OCI-LY1 (cell line): ENCODE data around the gene EFNB3.

Source experiments
- H2AFZ ChIP-seq: fragments of 200-600 bp; sonication (generic), shearing (Covaris generic); 2 replicates; pipeline ENCODE4 v1.6.0; 2014; ENCODE audit warnings: antibody characterized with exemption, mild to moderate bottlenecking, low read length
- H3F3A ChIP-seq: fragments of 200-600 bp; sonication (generic), shearing (Covaris generic); 2 replicates; pipeline ENCODE4 v1.6.0; 2014; ENCODE audit warnings: mild to moderate bottlenecking, antibody characterized with exemption, low read length, moderate library complexity; ENCODE audit not compliant: insufficient read depth
- H3K27ac ChIP-seq: fragments of 200-600 bp; sonication (generic); 2 replicates; pipeline ENCODE4 v1.5.1; 2014; ENCODE audit warnings: low read length, mixed run types, mild to moderate bottlenecking, low read depth; ENCODE audit not compliant: poor library complexity, severe bottlenecking
- H3K27me3 ChIP-seq: fragments of 200-600 bp; sonication (generic); 2 replicates; pipeline ENCODE4 v1.6.0; 2014; ENCODE audit warnings: antibody characterized with exemption, mild to moderate bottlenecking, low read length, moderate library complexity; ENCODE audit not compliant: insufficient read depth
- H3K36me3 ChIP-seq: fragments of 200-600 bp; sonication (generic); 2 replicates; pipeline ENCODE4 v1.6.1; 2014; ENCODE audit warnings: mild to moderate bottlenecking, antibody characterized with exemption, low read length, moderate library complexity, mixed read lengths; ENCODE audit not compliant: insufficient read depth
- H3K4me1 ChIP-seq: fragments of 200-600 bp; sonication (generic); 2 replicates; pipeline ENCODE4 v1.5.1; 2014; ENCODE audit warnings: mild to moderate bottlenecking, low read length, moderate library complexity; ENCODE audit not compliant: insufficient read depth, severe bottlenecking
- H3K4me2 ChIP-seq: fragments of 200-600 bp; sonication (generic), shearing (Covaris generic); 2 replicates; pipeline ENCODE4 v1.6.1; 2014; ENCODE audit warnings: low read length
- H3K4me3 ChIP-seq: fragments of 200-600 bp; sonication (generic); 2 replicates; pipeline ENCODE4 v1.5.1; 2014; ENCODE audit warnings: low read length, low read depth, mild to moderate bottlenecking, mixed read lengths; ENCODE audit not compliant: poor library complexity, severe bottlenecking
- H3K79me2 ChIP-seq: fragments of 200-600 bp; shearing (Covaris generic); 2 replicates; pipeline ENCODE4 v1.6.1; 2016; ENCODE audit warnings: mixed run types, low read length, mixed read lengths; ENCODE audit not compliant: insufficient read depth
- H3K9ac ChIP-seq: fragments of 200-600 bp; sonication (generic), shearing (Covaris generic); 2 replicates; pipeline ENCODE4 v1.6.1; 2014; ENCODE audit warnings: mild to moderate bottlenecking, low read length, mixed read lengths
- H3K9me2 ChIP-seq: fragments of 200-600 bp; sonication (generic), shearing (Covaris generic); 2 replicates; pipeline ENCODE4 v1.6.1; 2014; ENCODE audit warnings: low read depth, mild to moderate bottlenecking, low read length, mixed read lengths
- H3K9me3 ChIP-seq: fragments of 200-600 bp; shearing (Covaris generic); 2 replicates; pipeline ENCODE4 v1.6.1; 2014; ENCODE audit warnings: low read length, mixed read lengths
- H4K20me1 ChIP-seq: fragments of 200-600 bp; sonication (generic), shearing (Covaris generic); 2 replicates; pipeline ENCODE4 v1.6.0; 2016; ENCODE audit warnings: mild to moderate bottlenecking, low read length; ENCODE audit not compliant: insufficient read depth
- EZH2 ChIP-seq: fragments of 200-600 bp; sonication (generic), shearing (Covaris generic); IDR thresholded peaks from 2 replicates; pipeline ENCODE4 v1.8.0; 2017; ENCODE audit warnings: borderline replicate concordance, mixed run types, mild to moderate bottlenecking, antibody characterized with exemption, low read length, moderate library complexity, mixed read lengths
- TF ChIP-seq, protein P1 (sequence below): fragments of 200-600 bp; sonication (generic), shearing (Covaris generic); IDR thresholded peaks from 2 replicates; pipeline ENCODE4 v1.5.1; 2017; ENCODE audit warnings: mild to moderate bottlenecking, antibody characterized with exemption, low read length, moderate library complexity, mixed read lengths

EFNB3 gene

DNA sequence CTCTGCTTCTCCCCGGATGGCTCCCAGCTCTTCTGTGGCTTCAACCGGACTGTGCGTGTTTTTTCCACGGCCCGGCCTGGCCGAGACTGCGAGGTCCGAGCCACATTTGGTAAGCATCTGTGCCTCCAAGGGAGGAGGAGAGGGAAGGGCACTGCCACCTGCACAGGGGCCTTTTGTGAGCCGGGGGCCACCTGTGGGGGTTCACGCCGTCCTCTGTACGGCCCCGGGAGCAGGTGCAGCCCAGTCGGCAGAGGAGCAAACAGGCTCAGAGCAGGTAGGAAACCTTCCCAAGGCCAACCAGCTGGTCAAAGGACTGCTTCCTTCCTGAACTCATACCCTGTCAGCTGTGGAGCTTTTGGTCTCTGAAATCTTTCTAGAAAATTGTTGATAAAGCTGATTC is 3.3 kb upstream of the EFNB3 start:
- H2AFZ ChIP-seq = no peak overlapping the region
- H3K9me2 ChIP-seq = no peaks in the 10 kb centered on the region
- TF ChIP-seq, protein P1, sequence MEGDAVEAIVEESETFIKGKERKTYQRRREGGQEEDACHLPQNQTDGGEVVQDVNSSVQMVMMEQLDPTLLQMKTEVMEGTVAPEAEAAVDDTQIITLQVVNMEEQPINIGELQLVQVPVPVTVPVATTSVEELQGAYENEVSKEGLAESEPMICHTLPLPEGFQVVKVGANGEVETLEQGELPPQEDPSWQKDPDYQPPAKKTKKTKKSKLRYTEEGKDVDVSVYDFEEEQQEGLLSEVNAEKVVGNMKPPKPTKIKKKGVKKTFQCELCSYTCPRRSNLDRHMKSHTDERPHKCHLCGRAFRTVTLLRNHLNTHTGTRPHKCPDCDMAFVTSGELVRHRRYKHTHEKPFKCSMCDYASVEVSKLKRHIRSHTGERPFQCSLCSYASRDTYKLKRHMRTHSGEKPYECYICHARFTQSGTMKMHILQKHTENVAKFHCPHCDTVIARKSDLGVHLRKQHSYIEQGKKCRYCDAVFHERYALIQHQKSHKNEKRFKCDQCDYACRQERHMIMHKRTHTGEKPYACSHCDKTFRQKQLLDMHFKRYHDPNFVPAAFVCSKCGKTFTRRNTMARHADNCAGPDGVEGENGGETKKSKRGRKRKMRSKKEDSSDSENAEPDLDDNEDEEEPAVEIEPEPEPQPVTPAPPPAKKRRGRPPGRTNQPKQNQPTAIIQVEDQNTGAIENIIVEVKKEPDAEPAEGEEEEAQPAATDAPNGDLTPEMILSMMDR = no peak
- no peak for TF ChIP-seq EZH2
- peaks cover 12% of the 10 kb centered on the region for H3K4me1 ChIP-seq
- no peak overlapping the region for H3K9ac ChIP-seq
- H3K27me3 ChIP-seq = peaks cover 8% of the 10 kb centered on the region; the same call in 1 of the 2 replicates
- H3K4me3 ChIP-seq = no peak overlapping the region
- H4K20me1 ChIP-seq = no peaks in the 10 kb centered on the region
- no peak overlapping the region for H3K27ac ChIP-seq
- no peaks in the 10 kb centered on the region for H3K79me2 ChIP-seq
- no peaks in the 10 kb centered on the region for H3K9me3 ChIP-seq
- H3F3A ChIP-seq = no peaks in the 10 kb centered on the region
- peaks cover 18% of the 10 kb centered on the region for H3K36me3 ChIP-seq
- H3K4me2 ChIP-seq = no peak overlapping the region

DNA sequence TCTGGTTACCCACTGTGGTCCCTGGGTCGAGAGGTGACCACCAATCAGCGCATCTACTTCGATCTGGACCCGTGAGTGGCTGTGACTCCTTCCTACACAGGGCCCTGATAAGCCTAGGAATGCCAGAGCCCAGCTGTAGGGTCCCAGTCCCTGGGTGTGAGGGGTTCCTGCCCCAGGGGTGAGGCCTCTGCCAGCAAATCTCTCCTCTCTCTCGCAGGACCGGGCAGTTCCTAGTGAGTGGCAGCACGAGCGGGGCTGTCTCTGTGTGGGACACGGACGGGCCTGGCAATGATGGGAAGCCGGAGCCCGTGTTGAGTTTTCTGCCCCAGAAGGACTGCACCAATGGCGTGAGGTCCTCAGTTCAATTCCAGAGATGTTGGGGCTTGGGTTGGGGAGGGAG is 2.2 kb upstream of the EFNB3 start:
- peaks cover 18% of the 10 kb centered on the region for H3K36me3 ChIP-seq
- H3K4me3 ChIP-seq = no peak overlapping the region
- H3K9me3 ChIP-seq = no peaks in the 10 kb centered on the region
- H4K20me1 ChIP-seq = no peaks in the 10 kb centered on the region
- no peak overlapping the region for H3K9ac ChIP-seq
- no peak overlapping the region for H2AFZ ChIP-seq
- no peaks in the 10 kb centered on the region for H3F3A ChIP-seq
- no peak overlapping the region for H3K4me2 ChIP-seq
- TF ChIP-seq, protein P1 = no peak
- TF ChIP-seq EZH2 = no peak
- no peaks in the 10 kb centered on the region for H3K9me2 ChIP-seq
- peaks cover 12% of the 10 kb centered on the region for H3K4me1 ChIP-seq
- peaks cover 11% of the 10 kb centered on the region; the same call in 1 of the 2 replicates for H3K27me3 ChIP-seq
- no peak overlapping the region for H3K27ac ChIP-seq
- no peaks in the 10 kb centered on the region for H3K79me2 ChIP-seq

DNA sequence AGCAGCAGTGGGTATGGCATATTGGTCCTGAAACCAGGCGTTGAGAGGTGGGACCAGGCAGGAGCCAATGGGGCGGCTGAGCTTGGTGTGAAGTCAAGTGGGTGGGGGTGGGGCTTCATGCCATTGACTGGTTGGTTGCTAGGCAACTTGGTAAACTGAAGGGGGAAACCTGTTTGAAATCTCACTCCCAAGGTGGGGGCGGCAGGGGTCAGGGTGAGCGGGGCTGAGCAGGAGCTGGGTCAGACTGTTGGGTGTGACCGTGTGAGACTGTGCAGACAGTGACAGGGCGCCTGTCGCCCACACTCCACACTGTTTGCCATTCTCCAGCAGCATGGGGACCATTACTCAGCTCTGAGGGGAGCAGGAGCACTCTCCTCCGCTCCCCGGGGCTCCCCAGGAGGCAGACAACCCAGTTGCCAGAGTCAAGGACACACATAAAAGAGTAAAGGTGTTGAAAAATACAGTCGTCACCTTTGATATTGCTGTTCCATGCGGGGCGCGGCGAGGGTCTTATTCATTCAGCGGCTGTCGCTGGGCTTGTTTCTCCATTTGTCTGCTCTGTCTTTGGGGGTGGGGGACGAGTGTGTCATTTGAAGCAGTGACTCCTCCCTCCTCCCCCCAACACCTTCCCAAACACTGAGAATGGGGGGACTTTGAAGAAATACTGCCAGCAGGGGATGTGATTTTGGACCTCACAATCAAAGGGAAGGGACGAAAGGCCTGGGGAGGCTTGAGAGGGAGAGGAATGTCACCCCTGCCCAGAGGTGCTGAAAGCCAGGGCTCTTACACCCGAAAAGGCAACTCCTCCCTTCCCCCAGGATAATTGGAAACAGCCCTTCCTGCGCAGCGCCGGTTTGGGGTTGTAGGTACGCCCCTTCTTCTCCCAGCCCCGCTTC is 1.2 kb upstream of the EFNB3 start:
- no peak for TF ChIP-seq EZH2
- TF ChIP-seq, protein P1 = no peak
- Histone ChIP-seq H3K9ac (no peak overlapping the region), H3K79me2 (no peaks in the 10 kb centered on the region), H4K20me1 (no peaks in the 10 kb centered on the region), H3K4me1 (peaks cover 12% of the 10 kb centered on the region), H3K36me3 (peaks cover 18% of the 10 kb centered on the region), H3K4me3 (no peak overlapping the region), H2AFZ (no peak overlapping the region), H3K27me3 (peaks cover 11% of the 10 kb centered on the region; the same call in 1 of the 2 replicates), H3F3A (no peaks in the 10 kb centered on the region), H3K9me3 (no peaks in the 10 kb centered on the region), H3K9me2 (no peaks in the 10 kb centered on the region), H3K4me2 (no peak overlapping the region), H3K27ac (no peak overlapping the region)
